ENCODE measurements around the gene ETV4.

Gene ETV4

GRCh38 chr17:43547659-43548256 is 1.6 kb upstream of the ETV4 start:
- TF ChIP-seq CTCF (IDR thresholded peaks at IDR 0.05) = no peak

- no peak for TF ChIP-seq CTCF (IDR thresholded peaks at IDR 0.05)
Observed at GRCh38 chr17:43547189-43547550, 1.0 kb upstream of the ETV4 start.

GRCh38 chr17:43545383-43545632 is 832 bp downstream of the ETV4 start:
- TF ChIP-seq CTCF (IDR thresholded peaks at IDR 0.05) = no peak

GRCh38 chr17:43543771-43544575 is 2.2 kb downstream of the ETV4 start:
- no peak for TF ChIP-seq CTCF (IDR thresholded peaks at IDR 0.05)

- TF ChIP-seq CTCF (IDR thresholded peaks at IDR 0.05) = no peak
Observed at GRCh38 chr17:43543300-43543699, 2.8 kb downstream of the ETV4 start.

GRCh38 chr17:43542859-43543258 is 3.3 kb downstream of the ETV4 start:
- TF ChIP-seq CTCF (IDR thresholded peaks at IDR 0.05) = no peak

GRCh38 chr17:43540821-43541674 is 5.1 kb downstream of the ETV4 start:
- no peak for TF ChIP-seq CTCF (IDR thresholded peaks at IDR 0.05)
